HG03469 (cell line): ENCODE results near the gene BEND2.
"Not testable (repeated sequence)": the region's sequence is repeated elsewhere in the genome, so short reads cannot be mapped to it uniquely, and the experiment has no call there.

Experiments used
- ATAC-seq: cut with Tn5 transposase; IDR thresholded peaks from one replicate; pipeline ENCODE4 v1.9.1; 2021; ENCODE audit warnings: mild to moderate bottlenecking, moderate library complexity, moderate number of reproducible peaks; ENCODE audit not compliant: unreplicated experiment

Gene BEND2

DNA sequence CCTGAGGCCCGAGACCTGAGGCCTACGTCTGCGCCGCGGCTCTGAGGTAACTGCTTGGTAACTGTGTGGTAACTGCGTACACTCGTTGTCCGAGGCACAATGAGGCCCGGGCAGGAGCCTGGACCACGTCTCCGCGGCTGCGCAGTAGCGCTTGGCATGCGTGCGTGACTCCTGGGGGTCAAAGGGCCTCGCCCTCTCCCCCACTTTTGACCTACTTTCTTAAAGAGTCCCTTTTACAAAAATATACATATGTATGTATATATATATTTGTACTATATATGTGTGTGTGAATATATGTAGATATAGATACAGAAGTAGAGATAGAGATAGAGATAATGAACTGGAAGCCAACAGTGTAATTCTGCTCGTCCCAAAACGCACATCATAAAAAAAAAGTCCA lies at the start of gene BEND2:
Gene BEND2 (minus strand): TSS at position 101 of the 400 bp plus-strand sequence. CDS start 136 bp downstream, outside the sequence.
- ATAC-seq: no peak

DNA sequence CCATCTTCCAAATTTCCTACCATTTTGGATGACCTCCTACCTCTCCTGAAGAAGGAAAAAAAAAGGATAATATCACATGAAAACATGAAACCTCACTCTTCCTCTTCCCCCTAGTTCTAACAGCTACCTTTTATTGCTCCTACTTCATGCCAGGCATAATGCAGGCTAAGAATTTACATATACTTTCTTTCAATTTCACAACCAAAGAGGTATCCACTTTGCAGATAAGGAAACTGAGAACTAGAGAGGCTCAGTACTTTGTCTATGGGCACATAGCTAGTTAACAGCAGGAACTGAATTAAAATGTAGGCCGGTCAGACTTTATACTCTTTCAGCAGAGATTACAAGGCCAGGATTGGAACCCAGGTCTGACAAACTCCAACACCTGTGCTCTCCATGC lies 34.4 kb upstream of the BEND2 start:
- no peak for ATAC-seq

DNA sequence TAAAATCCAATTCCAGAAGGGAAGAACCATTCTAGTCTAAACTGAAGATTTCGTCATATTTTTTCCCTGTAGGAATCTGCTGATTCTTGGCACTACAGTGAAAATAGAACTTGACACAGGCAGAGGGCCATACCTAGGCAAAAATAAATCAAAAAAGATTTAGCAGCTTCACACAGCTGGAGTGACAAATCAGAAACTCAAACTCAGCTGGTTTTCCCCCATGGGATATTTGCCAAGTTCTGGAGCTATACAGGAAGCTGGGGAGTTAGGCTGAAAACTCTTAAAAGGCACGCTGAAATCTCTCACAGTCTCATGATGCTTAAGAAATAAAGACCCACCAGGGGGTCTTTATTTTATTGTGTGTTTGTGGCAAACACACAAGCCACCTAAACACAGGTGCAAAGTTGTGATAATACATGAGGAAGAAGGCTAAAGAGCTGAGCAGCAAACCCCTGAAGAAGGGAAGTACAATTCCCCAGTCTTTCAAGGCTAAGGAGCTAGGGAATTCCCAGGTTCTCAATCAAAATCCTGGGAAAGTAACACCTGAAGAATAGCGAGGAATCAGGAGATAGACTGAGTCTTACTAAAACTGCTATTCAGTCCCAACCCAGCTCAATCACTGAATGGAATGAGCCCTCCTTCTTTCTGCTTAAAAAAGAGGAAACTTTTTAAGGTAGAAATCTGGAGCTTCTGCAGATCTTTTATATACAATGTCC lies 32.1 kb upstream of the BEND2 start:
- no peak for ATAC-seq

DNA sequence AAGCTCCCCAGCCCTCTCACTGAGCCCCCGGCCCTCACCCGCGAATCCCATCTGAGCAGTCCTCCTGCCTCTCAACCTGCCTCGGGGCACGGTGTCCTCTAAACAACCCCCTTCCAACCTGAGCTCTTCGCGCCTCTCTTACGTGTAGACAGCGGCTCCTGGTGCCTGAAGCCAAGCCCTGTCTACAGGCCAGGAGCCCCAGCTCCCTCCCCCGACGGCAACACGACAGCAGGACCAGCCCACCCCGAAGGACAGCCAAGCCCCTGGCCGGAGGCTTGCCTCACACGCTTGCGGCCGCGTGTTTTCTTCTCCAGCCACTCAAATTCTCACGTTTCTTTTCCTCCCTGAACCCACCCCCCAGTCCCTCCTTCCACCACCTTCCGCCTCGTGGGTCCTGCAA lies 9.0 kb upstream of the BEND2 start:
- not testable (repeated sequence) for ATAC-seq

DNA sequence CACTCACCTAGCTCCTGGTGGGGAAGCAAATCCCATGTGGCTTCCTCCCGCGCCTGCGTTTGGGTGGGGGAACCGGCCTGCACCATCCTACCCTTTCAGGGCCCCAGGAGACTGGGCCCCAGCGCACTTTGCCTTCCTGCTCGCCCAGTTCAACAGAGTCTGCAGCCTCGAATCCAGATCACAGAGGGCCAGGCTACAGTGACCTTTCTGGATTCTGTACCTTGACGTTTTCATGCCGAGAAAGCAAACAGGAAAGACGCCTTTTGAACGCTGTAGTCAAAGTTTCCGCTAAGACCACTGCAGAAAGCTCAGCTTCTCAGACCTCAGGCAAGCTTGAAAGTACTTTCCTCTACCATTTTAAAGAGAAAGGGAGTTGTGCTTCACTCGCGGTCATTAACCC lies 7.4 kb upstream of the BEND2 start:
- ATAC-seq: no peak

DNA sequence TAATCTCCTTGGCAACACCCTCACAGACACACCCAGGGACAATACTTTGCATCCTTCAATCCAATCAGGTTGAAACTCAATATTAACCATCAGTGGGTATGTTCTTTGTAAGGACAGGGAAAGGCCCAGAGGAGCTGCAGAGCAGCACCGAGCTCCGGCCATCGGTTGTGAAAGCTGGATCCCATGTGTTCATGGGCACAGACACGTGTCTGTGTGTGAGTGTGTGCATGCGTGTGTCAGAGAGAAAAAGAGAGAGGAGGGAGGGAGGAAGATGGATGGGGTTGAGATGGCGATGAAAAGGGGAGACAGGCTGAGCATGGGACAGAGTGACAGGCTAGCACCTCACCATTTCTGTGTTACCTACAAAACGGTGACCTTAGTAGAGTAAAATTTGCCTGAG lies 6.8 kb upstream of the BEND2 start:
- no peak for ATAC-seq

DNA sequence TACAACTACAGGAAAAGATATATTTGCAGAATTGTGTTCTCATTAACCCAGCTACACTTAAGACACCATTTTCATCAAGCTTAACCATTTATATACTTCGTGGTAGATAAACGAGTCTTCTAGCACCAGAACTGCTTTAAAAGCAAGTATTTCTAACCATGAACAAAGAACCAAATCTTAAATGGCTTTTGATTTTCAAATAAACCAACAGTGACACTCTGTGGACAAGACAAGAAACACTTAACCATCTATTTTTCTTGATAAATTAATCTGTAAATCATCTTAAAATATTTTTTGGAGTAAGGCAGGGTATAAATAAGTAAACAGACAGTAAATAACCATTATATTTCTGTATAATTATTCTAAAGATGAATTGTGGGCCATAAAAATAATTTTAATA lies 10.2 kb downstream of the BEND2 start:
- no peak for ATAC-seq

DNA sequence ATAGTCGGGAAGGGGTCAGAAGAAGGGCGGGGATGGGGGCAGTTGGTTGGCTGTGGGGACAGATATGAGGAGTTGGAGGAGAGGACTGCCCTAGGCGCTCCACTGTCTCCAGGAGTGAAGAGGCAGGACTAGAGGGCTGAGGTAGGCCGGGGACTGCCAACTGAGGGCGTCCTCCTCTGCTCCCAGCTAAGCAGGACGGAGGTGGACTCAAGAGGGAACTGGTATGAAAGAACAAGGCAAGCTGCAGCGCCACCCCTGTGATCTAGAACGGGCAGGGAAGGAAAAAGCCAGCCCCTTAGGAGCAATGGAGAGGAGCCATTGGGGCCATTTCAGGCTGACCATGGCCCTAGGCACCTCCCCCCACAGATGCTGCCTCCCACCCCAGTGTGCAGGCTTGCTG lies 14.0 kb downstream of the BEND2 start:
- no peak for ATAC-seq

DNA sequence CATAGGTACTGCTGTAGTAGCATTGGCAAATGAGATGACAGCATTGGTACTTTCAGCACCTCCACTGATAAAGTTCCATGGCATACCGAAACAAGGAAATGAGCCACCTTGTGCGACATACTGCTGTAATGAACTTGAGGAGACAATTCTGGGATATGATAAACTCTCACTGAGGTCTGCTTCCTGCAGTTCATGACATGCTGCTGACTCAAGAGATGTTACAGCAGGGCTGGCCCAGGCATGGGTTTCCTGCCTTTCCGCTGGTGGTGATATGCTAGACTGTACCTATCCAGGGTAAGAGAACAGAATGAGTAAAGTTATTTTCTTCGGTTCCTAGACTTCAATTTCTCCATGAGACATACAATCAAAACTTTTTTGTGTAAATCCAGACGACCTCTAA lies 17.1 kb downstream of the BEND2 start:
- no peak for ATAC-seq

DNA sequence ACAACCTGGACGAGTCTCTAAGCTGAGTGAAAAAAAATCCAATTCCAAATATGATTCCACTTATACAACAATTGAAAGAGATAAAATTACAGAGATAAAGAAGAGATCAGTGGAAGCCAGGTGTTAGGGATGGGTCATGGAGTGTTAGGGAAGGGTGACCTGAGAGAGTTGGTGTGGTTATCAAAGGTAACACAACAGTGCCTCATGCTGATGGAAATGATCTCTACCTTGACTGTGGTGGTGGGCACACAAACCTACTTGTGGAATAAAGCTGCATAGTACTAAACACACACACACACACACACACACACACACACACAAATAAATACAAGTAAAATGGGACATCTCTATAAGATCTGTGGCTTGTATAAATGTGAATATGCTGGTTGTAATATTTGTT lies 26.0 kb downstream of the BEND2 start:
- no peak for ATAC-seq

DNA sequence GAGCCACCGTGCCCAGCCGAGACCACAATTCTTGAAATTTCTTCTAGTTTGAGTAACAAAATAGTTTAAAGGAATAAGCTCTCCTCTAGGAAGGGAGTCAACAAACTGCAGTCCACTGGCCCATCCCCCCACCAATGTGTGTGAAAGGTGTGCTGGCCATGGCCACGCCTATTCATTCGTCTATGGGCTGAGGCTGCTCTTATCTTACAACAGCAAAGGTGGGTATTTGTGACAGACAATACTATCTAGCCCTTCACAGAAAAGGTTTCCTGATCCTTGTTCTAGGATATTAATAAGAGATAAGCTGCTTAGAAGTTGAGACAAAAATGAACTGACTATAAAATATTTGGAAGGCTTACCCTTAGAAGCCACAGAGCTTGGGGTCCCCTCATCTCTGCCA lies 41.2 kb downstream of the BEND2 start:
- ATAC-seq: no peak

DNA sequence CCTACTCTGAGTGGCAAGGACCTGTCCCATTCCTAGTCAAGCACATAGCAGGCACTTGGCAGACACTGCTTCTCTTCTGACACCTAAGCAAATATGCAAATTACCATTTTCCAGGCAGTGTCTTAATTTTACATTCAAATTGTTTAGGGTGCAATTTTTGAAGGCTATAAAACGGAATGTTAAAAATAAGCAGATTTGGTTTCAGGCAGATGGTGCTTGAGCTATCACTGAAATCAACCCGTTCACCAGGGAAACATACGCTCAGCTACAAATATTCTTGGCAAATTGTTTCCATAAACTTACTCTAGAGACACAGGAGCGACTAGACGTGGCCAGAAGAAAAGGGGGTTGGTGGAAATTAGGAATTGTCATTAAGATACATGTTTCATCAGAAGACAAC lies 45.7 kb downstream of the BEND2 start:
- ATAC-seq: no peak

DNA sequence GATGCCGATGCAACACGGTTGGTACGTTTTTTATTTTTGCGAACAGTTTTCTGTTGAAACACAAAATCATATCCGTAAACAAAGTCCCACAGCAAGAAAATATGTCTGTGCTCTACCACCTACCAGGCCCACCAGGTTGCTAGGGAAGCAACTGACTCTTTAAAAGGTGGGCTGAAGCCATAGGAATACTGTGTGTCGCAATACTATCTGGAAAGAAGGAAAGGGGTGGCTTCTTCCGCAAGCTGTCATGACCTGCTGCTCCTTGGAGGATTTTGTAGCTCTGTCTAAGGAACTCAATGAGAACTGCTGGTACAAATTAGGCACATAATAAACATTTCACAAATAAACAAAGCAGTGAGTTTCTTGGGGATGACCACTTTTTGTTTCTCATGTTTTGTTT lies 46.5 kb downstream of the BEND2 start:
- no peak for ATAC-seq

DNA sequence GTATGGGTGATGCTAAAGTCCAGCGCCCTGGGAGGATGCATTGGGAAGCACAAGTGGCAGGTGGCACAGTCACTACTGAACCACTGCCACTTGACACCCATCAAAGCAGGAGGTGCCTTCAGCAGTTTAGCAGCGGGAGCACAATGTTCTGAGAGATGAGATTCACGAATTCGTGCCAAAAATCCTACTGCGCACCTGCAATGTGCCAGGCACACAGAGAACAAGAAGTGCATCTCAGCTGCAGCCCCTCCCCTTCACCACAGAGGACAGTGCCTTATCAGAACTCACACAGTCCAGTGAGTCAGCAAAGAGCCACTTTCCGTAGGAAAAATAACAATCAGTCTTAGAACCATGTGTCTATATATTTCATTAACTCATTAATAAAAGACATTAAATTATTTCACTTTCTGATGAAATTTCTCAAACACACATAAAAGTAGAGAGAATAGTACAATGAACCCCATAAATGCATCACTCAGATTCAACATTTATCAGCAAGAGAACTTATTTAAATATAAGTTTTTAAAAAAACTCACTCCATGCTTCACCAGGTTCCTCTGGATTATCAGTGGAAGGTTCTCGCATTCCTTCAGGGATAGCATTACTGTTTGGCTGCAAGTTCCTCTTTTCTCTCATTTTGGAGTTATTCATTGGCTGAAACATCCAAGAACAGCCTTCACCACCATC lies 47.0 kb downstream of the BEND2 start:
- no peak for ATAC-seq

DNA sequence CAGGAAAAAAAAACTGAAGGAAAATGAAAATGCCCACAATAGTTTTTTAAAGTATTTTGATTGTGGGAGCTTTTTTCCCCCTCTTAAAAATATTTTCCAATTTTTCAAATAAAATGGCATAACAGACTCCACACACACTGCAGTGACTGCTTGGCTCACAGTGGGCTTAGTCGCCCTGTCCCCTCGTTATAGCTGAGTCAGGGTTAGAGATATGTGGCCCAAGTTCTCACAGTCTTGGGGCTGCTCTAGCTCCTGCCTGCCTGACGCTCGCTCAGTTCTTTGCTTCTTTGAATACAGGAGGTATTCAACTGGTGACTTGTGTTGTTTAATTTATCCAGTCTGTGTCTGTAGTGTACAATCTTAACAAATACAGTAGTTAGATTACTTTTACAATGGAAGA lies 47.7 kb downstream of the BEND2 start:
- ATAC-seq: no peak

DNA sequence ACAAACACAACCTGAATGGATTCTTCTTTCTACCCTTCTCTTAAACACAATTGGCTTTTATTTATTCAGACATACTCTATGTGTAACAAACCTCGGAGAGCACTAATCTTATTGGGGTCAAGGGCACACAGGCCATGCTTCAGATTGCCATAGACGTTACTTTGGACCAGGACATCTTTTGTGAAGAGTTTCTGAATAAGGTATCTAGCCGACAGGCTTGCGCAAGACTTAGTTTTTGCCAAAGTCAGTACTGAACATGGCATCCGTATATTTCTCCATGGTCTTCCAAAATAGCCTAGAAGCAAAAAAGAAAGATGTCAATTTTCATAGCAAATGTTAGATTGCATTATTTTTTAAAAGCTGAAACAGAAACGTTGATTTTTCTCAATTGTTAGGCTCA lies 49.8 kb downstream of the BEND2 start:
- no peak for ATAC-seq

DNA sequence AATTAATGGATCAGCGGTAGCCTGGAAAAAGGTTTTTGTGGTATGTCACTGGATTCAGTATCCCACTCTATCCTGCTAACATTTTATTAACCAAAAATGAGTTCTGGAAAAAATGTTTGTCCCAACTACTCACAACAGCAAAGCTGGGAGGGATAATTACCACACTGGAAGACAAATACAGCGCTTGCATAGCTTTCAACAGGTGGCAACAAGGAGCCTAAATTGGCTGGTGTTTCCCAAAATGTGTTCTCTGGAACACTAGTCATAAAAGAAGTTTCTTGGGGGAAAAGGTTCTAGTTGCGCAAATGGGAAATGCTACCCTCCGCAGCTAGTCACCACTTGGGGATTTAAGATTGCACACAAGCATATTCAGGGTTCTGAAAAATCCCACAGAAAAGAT lies 54.6 kb downstream of the BEND2 start:
- no peak for ATAC-seq

DNA sequence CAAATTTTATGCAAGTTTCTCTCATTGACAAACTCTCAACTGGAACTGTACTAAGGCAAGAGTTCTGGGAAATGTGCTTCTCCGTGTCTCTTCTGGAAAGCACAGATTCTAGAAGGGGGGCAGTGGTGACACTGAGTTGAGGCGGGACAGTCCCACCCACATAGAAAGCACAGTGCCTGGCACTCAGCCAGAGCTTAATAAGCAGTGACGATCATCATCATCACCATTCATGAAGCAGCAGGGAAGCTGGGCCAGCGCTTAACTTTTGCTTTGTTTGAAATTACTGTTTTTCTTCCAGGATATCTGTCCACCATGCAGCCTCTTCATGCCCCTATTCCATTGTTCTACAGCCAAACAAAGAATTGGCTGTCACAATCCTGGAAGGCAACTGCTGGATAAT lies 60.3 kb downstream of the BEND2 start:
- no peak for ATAC-seq

DNA sequence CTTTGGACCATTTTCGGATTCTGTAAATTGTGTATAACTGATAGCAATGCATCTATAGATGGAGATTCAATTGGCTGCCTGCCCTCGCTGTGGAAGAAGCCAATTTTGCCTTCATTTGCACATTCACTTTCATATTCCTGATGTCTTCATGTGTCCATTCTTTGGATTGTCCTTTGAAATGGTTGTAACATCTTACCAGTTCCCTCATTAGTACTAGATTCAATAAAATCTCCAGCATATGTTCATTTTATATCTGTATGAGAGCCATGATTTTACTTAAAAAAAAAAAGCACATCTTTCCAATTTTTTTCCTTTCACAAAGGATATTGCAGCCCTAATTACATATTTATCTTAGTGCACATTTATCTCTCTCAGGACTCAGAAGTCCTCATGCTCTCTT lies 61.7 kb downstream of the BEND2 start:
- ATAC-seq: no peak

DNA sequence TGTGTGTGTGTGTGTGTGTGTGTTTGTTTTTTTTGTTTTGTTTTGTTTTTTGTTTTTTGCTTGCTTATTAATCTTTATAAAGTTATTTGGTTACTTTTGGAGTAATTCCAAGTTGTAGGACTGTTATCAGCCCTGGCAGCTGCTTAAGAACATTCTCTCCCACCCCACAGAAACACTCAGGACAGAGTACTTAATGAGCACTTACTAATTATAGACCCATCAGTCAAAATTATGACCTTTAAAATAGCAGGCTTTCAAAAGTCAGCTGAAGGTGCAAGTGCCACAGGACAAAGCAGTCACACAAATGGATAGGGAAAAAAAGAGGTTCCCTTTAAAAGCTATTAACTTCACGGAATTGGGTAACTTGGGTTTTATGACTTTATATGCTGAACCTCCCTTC lies 69.0 kb downstream of the BEND2 start:
- no peak for ATAC-seq

DNA sequence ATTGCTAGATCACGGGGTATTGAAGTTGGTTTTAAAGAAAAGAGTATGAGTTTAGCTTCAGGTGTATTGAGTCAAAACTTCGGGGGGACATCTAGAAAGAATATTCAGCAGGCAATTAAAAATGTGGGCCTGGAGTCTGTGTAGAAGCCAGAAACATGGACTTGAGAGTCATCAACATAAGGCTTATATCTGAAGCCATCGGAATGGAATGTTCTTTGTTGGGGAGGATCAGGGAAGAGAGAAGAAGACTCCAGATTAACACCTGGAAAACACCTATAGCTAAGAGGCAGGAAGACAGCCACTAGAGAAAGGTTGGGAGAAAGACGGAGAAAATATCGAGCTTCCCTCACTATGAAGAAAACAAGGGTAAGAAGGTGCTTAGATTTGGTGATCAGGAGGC lies 69.5 kb downstream of the BEND2 start:
- ATAC-seq: no peak

DNA sequence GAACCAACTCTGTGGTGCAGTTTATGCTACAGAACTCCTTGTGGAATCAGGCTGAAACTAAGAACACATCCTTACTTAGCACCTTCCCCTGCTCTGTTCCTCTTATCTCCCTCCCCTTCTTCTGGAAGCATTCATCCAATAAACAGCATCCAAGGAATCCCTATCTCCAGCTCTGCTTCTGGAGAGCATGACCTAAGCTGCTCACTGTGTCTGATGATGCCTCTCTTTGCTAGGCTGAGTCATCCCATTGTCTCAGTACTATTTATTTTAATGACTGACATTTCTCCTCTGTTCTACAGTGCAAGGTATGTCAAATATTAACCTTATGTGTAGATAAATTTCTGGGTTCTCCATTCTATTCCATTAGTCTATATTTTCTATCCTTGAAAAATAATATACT lies 71.2 kb downstream of the BEND2 start:
- no peak for ATAC-seq

DNA sequence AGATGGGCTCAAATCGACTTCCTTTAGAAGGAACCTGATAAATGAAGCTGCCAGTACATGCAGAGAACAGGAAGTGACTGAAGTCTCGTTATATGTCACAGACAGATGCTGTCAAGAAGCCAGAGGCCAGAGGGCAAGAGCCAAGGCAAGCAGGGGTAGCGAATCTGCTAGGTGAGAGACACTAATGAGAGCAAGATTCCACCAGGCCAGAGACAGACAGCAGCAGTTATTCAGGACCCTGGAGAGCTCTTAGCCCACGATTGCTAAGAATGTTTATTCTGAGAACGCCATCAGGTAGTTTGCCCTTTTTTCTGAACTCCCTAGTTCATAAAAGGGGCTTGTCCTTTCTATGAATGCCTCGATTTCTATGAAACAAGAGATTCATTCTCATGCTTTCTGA lies 73.7 kb downstream of the BEND2 start:
- ATAC-seq: no peak
